NCI-H128 (cell line): Measurements from ENCODE around the gene TCF4.

Source experiments
- DNase-seq: peaks from one replicate; lab custom pipeline; 2025; ENCODE audit not compliant: unreplicated experiment; lab: John Stamatoyannopoulos, UW

Gene TCF4

DNA sequence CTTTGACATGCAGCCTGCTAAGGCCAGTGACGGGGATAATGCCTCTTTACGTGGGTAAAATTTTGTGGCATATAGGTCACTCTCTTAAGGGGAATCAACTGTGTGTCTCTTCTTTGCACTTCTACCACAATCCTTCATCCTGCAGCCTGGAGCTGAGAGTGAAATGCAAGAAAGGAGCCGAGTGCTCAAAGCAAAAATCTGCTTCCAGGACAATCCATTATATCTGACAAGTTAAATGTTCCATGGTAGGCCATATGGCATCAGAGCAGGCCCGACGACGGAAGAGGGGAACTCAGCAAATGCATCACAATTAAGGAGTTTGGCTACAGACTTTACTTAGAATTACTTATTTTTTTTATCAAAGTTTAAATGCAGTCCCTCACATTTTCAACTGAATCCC, 171.2 kb downstream of the TCF4 start:
- no peak for DNase-seq

DNA sequence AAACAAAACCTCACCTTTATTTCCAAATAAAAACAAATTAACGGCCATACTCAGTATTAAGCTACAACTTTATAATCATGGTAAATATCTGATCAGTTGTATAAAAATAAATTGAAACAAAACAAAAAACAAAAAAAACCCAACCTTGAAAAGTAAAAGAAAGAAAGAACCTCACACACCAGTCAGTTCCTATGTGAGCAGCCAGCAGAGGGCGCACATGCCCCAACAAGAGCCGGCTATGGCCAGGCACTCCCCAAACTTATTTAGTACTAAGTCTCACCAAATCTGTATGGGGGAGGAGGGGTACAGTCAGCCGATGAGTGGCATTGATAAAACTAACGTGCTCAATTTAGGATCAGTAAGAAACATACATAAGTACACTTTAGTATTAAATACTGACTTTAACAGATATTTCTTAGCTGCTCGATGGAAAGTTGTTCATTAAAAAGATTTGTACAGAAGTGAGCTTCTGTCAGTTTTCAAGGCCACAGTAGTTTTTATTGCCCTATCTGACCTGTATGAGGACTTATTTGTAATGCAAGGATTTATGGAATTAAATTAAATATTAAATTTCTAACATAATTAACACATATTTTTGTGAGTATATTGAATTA, 172.6 kb downstream of the TCF4 start:
- DNase-seq: peak; percentile 20

DNA sequence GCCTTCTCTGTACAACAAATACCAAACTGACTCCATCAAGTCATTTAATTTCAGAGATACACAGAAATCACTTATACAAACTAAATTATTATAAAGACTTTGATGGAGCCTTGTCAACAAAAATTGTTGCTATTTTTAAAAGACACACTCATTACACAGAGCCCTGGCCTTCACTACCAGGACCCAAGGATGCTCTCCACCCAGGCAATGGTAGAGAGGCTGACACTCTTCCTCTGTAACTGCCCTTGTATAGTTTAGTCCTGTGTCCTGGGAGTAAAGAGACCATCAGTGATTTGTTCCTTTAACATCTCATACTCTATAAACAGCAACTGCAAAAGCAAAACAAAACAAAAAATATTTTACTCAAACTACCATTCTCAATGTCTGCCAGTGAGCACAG, 173.5 kb downstream of the TCF4 start:
- DNase-seq: no peak

DNA sequence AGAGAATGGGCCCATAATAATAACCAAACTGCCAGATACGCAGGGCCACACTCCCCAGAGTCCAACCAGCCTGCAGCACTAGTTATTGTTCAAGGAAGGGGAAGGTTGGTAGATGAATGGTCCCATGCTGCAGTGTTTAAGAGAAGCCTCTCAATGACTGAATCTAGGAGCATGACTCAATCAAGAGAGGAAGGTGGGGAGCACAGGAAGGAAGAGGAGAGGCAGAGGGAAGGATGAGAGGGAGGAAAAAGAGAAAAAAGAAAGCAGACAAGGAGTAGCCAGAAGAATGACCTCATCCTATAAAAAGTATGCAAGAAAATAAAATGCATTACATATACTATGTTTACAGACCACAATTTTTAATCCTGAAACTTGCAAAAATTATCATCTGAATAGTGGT, 174.5 kb downstream of the TCF4 start:
- DNase-seq: no peak

DNA sequence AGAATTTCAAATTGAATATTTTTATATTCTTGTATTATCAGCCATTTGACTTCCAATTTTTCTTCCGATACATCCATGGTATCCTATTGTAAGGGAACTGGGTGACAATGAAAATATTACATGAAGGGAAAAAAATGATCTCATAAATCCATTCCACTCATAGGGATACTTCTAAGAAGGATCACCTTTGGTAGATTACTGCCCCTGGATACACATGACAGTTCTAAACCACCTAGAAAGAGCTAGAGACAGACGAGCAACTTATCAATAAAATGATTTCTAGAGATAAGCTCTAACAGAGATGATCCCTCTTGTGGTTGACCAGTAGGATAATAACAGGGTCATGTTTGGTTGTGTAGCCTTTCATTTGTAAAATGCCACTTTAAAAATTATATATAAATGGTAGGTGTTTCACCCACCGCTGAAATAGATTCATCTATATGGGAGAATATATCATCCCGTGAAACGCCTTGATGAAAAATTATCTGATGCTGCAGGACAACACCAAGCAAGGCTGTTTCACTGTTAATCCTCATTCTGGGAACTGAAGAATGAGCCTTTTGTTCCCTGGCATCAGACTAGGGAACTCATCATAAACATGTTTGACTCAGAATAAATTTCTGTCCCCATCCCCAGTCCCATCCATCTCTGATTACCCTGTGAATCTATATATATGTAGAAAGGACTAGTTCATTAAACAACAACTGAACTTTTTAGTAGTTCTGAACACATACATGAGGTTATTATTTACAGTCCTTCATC, 180.0 kb downstream of the TCF4 start:
- no peak for DNase-seq

DNA sequence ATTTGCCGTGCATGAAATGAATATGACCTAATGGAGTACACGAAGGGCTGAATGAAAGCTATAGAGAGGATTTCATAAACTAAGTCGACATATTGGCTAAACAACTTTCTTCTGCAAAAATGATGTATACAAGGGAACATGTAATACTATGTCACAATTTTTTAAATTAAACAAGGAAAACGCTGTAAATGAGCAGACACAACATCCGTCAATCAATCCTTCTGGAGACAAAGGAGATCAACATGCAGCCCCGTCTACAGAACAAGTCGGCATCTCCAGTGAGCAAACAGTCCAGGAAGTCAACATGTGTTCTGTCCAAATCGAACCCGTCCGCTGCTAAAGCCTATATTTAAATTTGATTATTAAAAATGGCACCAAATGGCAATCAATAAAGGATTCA, 180.8 kb downstream of the TCF4 start:
- DNase-seq: no peak

DNA sequence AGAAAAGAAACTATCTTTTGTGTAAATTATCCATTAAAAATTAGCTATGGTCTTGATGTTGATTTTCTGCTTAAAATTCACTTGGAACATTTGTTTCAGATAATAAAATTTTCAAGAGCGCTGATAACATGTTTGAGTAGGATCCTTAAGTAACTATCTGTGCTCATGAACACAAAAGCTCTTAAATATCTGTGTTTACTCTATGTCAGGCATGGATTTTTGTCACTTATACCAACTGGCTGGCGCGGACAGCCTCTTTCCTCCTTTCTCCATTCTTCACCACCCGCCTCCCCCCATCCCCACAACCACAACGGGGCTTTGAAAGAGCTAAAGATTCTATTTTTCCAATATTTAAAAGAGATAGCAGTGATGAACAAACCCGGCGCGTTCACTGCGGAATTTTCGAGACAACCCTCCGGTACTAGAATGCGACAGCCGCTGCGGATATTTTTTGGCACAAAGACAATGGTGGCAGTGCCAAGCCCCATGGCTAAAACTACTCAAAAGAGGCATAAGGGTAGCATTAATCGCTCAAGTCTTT, 181.5 kb downstream of the TCF4 start:
- peak; percentile 73 for DNase-seq

DNA sequence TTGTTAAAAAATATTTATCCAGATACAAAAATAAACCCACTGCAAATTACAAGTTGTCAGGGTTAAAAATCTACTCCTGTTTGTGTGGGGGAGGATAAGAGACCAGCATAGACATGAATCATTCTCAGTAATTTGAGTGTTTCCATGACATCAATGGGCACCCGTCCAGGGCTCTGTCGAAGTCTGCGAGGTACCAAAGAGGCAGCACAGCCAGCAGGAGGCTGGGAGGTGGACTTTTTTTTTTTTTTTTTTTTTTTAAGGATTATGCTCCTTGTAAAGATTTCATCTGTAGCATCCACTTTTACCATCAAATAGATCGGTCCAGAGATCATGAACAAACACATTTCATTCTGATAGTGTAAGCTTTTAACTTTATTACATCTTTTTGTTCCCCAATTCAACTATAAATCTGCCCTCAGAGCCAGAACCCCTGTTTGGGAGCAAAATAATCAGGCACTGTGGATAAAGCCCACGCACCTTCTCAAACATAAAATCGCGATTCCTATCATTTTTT, 182.0 kb downstream of the TCF4 start:
- DNase-seq: peak; percentile 88

DNA sequence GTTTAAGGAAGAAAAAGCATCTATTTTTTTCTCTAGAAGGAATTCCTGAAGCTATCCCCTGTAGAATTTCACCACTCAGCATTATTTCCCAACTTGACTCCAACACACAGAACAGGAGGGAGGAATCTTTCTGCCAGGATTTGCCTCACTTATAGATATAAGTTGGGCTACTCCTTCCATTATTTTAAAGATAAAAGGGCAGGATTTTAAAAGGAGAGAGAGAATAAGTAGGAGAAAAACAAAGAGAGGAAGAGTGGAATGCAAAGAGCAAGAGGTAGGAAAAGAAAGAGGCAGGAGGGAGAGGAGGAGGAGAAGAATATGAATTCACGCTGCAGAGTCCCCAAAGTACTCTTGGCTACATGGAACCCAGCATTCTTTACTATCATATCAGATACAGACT, 182.5 kb downstream of the TCF4 start:
- DNase-seq: no peak

DNA sequence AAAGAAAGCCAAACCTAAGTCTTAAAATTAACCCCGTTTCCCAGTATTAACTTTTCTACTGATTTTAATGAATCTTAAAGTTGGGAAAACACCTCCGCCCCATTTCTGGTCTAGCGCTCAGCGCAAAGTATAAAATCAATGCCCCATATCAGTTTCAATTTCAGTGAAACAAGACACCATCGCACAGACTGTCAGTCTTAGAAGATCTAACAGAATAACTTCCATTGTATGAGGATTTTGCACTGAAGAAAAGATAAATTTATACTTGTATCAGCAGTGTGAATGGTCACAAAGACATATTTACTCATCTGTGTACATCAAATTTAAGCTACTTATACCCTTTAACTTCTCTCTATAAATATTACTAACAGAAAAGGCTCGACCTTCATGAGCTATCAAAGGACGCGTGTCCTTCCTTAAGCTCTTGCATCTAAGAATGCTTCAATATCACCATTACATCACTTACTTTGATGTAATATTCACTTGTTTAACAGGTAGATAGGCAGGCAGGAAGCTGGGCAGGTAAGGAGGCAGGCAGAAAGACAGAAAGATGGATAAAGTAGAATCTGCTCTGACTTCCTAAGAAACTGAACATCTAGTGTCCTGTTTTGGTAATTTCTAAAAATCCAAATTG, 183.0 kb downstream of the TCF4 start:
- no peak for DNase-seq

DNA sequence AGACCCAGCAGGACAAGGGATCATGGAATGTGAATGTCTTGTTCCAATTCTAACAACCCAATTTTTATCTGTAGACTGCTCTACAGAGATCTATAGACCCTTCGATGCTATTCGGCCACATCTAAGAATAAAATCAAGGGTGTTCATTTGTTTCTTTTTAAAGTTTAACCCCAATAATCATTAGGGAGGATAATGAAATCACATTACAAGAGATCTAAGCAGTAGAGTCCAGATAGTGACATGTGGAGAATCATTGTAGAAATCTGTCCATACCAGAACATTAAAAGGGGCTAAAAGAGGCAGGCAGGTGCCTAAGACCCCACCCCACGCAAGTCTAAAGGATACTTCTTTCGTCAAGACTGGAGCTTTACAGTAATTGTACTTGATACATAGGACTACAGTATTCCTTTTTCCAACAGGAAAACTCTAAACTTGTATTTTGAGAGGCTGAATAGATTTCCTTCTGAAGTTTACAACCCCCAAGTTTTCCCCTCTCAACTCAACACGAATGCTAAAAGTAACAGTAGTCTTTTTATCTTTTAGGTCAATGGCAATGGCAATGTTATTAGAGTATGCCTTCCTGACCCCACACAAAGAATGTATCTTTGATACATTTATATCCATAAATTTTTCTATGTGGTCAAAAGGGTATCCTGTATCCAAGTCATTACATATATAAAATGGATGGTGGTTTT, 183.7 kb downstream of the TCF4 start:
- no peak for DNase-seq

DNA sequence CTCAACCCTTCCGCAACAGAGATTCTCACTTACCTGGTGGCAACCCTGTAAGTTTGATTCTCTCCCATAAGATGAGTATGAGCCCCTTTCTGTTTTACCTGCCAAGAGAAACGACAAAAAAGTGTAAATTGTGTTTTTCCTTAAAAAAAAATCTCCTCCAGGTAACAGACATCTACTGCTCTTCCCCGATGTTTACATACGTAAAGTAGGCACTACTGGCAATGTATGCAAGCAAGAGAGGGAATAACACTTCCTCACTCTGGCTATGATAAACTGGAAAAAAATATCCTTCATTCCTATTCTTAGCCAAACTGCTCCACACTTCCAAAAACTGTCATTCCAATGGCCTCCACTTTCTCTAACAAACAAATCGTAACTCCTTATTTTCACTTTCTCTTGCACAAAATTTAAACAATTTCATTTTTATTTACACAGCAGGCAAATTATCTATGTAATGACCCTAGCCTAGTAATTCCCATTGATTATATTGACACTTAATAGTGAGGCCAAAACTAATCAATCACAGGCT, 184.5 kb downstream of the TCF4 start:
- DNase-seq: no peak

DNA sequence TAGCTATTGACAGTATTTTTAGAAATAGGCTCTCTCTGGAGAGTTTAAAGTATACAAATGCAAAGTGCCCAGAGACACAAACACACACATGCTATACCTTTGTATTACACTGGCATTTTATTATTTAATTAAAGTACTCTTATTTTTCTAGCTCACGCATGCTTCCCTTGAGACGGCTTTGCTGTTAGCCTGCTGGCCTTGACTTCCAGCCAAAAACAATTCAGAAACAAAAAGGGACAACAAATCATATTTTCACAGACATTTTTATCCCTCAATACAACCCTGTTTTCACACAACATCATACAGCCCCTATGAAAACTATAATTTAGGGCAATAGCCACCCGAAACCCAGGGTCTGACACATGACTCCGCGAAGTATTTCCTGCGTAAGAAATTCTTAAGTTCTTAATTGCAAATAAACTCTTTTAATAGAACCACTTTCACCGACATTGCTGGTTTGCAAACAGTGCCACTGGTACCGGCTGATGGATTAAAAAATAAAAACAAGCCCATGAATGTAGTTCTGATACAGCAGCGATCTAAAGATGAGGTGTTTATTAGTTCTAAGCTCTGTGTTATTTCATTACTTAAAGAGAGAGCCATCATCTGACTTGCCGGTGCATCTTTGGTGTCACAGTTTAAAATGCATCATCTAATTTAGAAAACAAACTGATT, 185.1 kb downstream of the TCF4 start:
- no peak for DNase-seq

DNA sequence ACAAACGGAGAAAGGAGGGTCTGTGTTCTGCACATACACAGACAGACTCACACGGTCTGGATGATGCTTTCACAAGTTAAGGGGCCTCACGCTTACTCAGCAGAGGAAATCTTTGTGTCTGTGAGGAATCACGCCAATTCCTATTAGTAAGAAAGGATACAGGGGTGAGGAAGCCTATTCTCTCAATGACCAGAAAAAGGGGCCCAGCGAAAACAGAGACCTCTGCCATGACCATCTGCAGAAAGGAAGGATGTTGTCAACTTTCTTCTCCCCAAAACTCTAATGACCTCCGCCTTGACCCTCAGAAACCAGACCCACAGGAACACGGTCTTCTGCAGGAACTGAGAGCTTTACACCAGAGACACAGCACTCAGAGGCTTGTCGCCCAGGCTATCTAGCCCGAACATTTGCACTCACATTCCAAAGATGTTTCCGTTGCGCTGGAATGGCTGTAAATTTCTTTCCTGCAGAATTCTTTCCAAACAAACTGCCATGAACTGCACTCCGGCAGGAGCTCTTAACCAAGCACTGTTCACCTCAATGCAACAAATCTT, 186.3 kb downstream of the TCF4 start:
- no peak for DNase-seq

DNA sequence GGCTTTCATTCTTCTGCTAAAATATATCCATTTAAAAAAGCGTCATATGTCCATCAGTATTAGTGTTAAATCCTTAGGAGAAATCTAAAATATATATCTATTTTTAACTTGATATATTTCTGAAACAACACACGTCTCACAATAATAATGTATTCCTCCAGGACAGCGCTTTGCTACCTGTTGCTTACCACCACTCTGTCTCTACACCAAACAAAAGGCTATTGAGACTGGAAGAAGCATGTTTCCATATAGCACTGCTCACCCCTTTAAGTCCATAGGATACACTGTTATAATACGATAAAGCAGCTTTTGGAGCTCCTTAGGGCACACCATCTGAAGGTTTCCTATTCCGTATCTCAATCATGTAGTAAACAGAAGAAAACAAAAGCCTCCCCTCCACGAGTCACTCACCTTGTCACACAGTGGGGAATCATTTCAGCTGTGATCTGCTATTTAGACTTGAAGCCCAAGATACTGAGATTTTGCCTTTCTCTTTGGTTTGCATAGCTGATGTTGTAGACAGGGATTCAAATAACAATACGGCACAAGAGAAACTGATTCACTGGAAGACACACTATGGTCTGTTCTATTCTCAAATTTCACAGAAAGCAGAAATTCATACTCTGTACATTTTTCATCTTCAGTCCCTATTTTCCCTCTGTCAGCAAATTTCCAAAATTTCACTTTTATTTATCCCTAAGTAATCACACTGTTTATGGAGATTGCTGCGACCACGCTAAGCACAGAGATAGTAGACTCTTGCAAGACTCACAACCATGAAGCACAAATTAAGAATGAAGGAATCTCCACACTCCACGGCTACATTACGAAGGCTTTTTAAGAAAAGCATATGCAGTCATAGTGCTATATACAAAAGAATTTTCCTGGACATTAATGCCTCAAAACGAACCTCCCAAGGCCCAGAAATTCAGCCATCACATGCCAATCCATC, 187.1 kb downstream of the TCF4 start:
- DNase-seq: no peak

DNA sequence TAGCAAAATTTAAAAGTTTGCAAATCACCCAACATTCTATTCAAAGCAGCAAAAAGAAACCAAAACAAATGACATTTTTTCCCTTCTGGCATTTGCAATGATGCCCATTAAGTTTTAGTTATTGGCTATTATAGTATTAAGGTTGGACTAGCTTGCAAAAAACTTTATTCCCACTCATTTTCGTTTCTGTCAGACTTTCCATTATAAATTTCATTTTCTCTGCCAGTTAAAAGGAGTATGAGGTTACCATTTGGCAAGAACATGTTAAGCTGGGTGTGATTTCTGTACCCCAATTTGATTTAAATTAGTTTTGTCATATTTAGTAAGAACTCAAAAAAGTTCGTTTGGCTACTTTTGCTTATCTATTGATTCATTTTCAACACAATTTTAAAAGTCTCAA, 187.9 kb downstream of the TCF4 start:
- DNase-seq: no peak

DNA sequence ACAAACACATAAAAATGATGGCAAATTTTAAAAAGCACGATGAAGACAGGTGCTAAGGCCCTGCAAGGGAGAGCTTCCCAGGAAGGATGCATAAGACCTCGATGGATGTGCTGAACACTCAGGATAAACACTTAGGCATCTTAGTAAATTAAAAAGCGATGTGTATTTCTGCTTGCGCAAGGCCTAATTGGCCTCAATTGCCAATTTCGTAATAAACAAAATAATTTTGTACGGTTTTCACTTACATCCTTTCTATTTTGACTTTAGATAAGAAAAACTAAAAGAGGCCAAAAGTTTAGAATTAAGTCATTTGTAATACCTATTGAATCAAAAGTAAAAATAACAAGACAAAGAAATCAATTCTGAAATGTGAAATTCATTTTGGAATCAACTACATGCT, 189.1 kb downstream of the TCF4 start:
- no peak for DNase-seq

DNA sequence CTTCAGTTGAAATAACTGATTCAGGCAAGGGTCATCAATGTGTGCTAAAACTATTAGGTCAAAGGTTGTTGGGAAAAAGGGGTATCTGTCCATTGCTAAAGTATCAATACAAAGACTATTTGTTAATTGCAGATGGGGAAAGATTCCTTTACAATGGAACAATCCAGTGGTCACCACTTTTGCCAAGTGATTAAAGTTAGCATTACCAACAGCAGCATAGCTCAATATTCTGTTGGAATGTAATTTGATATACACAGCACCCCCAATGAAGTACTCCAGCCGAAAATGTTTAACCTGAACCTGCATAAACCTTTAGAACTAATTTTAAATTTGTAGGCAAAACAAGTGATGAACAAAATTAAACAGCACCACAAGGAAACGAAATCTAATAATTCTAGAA, 191.0 kb downstream of the TCF4 start:
- no peak for DNase-seq

DNA sequence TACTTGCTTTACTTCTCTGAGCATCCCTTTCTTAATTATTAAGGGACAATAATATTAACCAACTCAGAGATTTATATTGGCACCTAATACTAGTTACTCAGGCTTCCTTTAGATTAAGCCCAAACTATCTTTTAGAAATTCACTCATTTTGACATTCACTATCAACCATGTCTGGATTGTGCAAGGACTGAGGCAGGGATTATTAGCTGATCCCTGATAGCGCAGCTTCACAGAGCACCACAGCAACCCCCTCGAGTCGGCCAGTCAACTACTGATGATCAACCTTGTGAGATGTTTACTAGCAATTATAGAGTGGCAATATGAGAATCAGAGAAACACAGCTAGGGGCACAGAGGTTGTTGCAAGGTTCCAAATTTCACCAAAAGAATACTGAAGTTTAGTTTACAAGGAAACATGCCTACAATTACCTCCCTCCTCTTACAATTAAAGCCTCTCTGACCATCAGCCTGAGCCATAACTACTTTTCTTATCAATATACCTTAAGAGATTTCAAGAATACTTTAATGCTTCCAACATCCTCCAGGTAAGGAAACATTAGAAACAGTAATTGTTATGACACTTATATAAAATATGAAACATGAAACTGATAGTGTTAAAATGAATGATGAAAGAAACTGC, 191.6 kb downstream of the TCF4 start:
- DNase-seq: no peak
